Fibroblast of lung (primary cell): ENCODE data around the gene PBX1.

ENCODE experiments used
- EZH2 ChIP-seq: IDR thresholded peaks from 2 replicates; pipeline ENCODE4 v1.5.1; 2012; ENCODE audit warnings: low read length, control low read depth, mild to moderate bottlenecking; ENCODE audit errors: missing control alignments
- TF ChIP-seq, protein P1 (sequence below), 2 donors: IDR thresholded peaks in 1 of 2; conservative IDR thresholded peaks in 1 of 2; 1 replicate in 1 of 2; 2 replicates in 1 of 2; pipeline ENCODE4 v1.5.1; 2011 to 2012; ENCODE audit warnings: low read length in 2 of 2, control low read depth in 1 of 2, inconsistent platforms in 1 of 2, low read depth in 1 of 2, mild to moderate bottlenecking in 1 of 2

DNA sequence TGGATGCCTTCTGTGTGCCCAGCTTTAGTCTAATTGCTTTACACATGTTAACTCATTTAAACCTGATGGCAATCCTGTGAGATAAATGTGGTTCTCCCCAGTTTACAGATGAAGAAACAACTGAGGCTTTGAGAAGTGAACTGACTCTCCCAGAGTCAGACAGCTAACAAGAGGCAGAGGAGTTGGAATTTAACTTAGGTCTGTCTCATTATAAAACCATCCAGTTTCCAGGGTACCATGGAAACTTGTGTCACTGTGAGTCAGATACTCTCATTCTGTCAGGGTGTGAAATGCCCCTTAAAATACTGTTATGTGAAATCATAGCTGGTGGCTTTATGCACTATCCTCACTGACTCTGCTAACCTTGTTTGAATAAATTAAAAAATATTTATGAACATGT, 206.6 kb downstream of the PBX1 start:
- TF ChIP-seq, protein P1, sequence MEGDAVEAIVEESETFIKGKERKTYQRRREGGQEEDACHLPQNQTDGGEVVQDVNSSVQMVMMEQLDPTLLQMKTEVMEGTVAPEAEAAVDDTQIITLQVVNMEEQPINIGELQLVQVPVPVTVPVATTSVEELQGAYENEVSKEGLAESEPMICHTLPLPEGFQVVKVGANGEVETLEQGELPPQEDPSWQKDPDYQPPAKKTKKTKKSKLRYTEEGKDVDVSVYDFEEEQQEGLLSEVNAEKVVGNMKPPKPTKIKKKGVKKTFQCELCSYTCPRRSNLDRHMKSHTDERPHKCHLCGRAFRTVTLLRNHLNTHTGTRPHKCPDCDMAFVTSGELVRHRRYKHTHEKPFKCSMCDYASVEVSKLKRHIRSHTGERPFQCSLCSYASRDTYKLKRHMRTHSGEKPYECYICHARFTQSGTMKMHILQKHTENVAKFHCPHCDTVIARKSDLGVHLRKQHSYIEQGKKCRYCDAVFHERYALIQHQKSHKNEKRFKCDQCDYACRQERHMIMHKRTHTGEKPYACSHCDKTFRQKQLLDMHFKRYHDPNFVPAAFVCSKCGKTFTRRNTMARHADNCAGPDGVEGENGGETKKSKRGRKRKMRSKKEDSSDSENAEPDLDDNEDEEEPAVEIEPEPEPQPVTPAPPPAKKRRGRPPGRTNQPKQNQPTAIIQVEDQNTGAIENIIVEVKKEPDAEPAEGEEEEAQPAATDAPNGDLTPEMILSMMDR (conservative IDR thresholded peaks at IDR 0.05 in 1 of 2, IDR thresholded peaks at IDR 0.05 in 1 of 2; ENCODE audit: low read depth in 1 of 2, low read length in 2 of 2) = no peak
- no peak for TF ChIP-seq EZH2
